GM18499 (cell line): ENCODE measurements around the gene RBM6.
"Not testable (repeated sequence)": the region's sequence is repeated elsewhere in the genome, so short reads cannot be mapped to it uniquely, and the experiment has no call there.

Experiments
- ATAC-seq: cut with Tn5 transposase; IDR thresholded peaks from one replicate; pipeline ENCODE4 v1.9.1; 2021; ENCODE audit warnings: moderate number of reproducible peaks; ENCODE audit not compliant: insufficient read depth, unreplicated experiment

RBM6 gene, protein sequence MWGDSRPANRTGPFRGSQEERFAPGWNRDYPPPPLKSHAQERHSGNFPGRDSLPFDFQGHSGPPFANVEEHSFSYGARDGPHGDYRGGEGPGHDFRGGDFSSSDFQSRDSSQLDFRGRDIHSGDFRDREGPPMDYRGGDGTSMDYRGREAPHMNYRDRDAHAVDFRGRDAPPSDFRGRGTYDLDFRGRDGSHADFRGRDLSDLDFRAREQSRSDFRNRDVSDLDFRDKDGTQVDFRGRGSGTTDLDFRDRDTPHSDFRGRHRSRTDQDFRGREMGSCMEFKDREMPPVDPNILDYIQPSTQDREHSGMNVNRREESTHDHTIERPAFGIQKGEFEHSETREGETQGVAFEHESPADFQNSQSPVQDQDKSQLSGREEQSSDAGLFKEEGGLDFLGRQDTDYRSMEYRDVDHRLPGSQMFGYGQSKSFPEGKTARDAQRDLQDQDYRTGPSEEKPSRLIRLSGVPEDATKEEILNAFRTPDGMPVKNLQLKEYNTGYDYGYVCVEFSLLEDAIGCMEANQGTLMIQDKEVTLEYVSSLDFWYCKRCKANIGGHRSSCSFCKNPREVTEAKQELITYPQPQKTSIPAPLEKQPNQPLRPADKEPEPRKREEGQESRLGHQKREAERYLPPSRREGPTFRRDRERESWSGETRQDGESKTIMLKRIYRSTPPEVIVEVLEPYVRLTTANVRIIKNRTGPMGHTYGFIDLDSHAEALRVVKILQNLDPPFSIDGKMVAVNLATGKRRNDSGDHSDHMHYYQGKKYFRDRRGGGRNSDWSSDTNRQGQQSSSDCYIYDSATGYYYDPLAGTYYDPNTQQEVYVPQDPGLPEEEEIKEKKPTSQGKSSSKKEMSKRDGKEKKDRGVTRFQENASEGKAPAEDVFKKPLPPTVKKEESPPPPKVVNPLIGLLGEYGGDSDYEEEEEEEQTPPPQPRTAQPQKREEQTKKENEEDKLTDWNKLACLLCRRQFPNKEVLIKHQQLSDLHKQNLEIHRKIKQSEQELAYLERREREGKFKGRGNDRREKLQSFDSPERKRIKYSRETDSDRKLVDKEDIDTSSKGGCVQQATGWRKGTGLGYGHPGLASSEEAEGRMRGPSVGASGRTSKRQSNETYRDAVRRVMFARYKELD

DNA sequence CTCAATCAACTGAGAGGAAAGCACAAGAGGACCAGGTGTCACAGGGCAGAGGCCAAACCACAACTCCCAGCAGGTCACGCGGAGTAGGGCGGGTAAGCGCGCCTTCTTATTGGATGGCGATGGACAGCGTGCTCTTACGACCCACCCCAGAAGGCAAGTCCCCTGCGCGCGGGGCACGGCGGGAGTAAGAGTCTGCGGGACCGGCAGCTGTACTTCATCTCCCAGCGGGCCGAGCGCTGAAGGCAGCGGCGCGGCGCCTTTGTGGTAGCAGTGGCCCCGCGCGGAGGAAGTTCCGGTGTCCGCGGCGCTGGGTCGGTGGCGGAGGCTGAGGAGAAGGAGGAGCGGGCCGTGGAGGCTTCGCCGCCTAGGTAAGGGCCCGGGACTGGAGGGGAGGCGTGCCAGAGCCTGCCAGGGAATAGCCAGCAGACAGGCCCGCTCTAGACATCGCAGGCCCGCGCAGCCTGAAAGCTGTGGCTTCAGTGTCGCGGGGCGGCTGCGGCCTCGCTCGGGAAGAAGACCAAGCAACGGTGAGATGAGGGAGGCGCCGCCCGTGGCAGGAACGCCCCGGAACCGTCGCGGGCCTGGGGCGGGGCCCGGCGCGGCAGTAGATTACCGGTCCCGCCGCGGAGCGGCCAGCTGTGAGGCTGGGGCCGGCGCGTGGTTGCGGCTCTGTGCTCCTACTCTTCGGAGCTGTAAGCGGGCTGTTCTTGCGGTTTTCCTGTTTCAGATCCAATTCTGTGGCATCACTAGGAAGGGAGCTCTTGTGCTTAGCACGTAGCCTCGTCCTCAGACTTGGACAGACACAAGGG, at the start of gene RBM6:
Gene RBM6 (plus strand): TSS at position 293 of the 809 bp plus-strand sequence. CDS start 22,492 bp downstream, outside the sequence.
- peak; percentile 70 for ATAC-seq

GRCh38 chr3:49895791-49896190, 44.2 kb upstream of the RBM6 start:
- ATAC-seq, result no peak

- no peak for ATAC-seq
These were observed 43.6 kb upstream of the RBM6 start for GRCh38 chr3:49896345-49896744.

DNA sequence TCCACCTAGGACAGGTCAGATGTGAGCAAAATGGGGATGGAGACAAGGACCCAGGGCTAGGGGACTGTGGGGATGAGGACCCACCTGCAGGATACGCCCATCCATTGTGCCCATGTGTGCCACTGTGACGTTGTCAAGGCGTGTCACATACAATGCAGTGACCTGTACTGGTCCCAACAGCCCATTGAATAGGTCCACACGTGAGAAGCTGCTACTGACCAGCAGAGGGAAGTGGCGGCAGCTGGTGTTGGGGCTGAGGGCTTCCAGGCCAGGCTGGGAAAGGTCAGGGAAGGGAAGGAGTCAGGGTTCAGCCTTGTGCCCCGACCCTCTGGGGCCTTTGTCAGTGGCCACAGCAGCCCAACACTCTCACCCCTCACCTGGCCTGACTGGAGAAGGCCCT, 41.0 kb upstream of the RBM6 start:
- no peak for ATAC-seq

DNA sequence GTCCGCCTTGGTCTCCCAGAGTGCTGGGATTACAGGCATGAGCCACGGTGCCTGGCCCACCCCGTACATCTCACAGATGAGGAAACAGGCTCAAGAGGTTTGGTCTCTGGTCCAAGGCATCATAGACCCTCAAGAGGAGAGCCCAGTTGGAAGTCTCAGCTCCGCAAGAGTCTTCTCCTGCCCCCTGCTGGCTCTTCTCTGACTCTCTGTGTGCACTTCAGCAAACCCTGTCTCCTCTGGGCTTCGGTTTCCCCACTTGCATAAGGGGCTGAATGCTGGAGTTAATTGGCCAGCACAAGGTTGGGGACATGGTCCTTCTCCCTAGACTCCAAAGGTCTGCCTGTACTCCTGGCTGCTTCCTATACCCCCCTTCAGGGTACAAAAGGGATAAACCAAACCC, 40.1 kb upstream of the RBM6 start:
- ATAC-seq, result no peak

DNA sequence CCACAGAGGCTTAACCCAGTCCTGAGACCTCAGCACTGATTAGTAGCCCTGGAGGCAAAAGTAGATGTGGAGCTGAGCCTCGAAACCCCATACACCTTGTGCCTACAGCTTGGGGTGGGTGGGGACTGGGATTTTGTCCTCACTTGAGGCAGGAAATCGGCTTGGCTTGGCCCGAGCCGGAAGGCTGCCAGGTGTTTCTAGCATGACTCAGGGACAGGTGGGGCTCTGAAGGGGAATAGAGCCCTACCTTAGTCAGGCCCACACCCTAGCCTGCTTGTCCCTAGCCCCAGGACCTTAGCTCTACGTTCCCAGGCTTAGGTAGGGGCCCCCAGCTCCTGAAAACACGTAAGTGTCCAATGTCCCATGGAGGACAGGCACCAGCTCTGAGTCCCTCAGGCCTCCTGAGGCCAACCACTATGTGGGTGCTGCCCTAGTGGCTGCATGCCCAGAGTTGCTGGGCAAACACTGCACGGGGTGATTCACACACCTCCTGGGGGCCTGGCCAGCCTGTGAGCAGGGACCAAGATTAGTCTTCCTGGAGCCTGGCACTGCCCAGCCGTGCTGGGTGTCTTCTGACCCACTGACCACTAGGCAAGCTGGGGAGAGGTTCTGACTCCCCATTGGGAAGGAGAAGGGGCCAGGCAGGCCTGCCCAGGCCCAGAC, 39.3 kb upstream of the RBM6 start:
- no peak for ATAC-seq

- no peak for ATAC-seq
These were observed 38.3 kb upstream of the RBM6 start for GRCh38 chr3:49901366-49902339.

GRCh38 chr3:49902511-49903345, 37.2 kb upstream of the RBM6 start:
- no peak for ATAC-seq

DNA sequence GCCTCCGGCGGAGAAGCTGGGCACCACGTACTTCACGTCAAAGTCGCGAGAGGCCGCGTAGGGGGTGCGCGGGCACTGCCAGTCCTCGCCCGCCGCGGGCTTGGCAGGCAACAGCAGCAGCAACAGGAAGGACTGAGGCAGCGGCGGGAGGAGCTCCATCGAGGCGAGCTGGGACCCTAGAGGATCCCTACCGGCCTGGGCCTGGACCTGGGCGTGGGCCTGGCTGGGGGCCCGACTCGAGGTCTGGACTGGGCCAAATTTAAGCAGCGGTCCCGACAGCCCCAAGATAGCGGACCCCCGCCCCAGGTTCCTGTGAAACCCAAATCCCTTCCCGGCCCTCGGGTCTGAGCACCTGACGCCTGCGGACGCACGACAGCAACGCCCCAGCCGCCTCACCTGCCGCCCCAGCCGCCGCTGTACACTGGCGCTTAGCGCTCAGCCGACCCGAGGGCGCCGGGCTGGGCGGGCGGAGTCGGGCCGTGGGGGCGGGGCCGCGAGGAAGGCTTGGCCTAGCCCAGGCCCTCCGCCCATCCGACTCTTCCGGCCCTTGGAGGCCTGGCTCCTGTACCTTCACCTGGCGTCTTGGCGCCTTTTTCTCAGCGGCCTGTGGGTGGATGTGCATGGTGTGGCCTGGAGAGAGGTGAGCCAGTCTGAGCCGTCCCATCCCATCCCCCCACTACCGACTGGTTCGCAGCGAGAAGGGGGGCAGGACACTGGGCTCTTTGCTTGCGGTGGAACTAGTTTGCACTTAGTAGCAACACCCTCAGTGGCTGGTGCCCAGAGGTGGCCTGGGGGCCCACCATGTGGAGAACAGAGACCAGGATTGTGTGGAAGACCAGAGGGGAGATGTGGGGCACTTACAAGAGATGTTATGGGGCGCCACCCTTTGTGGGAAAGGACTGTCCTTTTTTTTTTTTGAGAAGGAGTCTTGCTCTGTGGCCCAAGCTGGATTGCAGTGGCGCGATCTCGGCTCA, 36.2 kb upstream of the RBM6 start, which contains the start of gene MST1R:
Gene MST1R (minus strand): TSS at position 423 of the 974 bp plus-strand sequence. CDS start 264 bp downstream, at position 159.
- ATAC-seq, result no peak

GRCh38 chr3:49904448-49904847, 35.5 kb upstream of the RBM6 start:
- ATAC-seq, result not testable (repeated sequence)

GRCh38 chr3:49906073-49906743, 33.7 kb upstream of the RBM6 start:
- ATAC-seq, result no peak

- no peak for ATAC-seq
These were observed 31.4 kb upstream of the RBM6 start for GRCh38 chr3:49908373-49909199.

- ATAC-seq, result no peak
These were observed 29.4 kb upstream of the RBM6 start for GRCh38 chr3:49910409-49911123.

DNA sequence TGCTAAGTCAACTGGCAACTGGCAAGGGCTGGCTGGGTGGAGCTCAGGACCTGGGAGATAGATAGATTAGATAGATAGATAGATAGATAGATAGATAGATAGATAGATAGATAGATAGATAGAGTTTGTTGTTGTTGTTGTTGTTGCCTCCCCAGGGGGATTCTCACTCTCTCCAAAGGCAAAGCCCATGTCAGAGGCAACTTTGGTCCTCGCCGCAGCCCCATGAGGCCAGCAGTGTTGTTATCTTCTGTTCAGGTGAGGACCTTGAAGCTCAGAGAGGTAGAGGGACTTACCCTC, 28.9 kb upstream of the RBM6 start:
- no peak for ATAC-seq
